PFSK-1 (cell line): ENCODE data around the gene RPL36.

Experiments used
- FOXP2 ChIP-seq: optimal IDR thresholded peaks from 2 replicates; pipeline ENCODE3; 2011; ENCODE audit warnings: borderline replicate concordance, control low read depth, inconsistent platforms; ENCODE audit not compliant: insufficient read depth; ENCODE audit errors: extremely low read length, extremely low read depth
- POLR2AphosphoS5 ChIP-seq: IDR thresholded peaks from 2 replicates; pipeline ENCODE4 v1.6.1; 2012; ENCODE audit warnings: low read depth, mild to moderate bottlenecking, control low read depth, low read length, moderate library complexity
- SIN3A ChIP-seq: IDR thresholded peaks from 2 replicates; pipeline ENCODE4 v1.6.1; 2012; ENCODE audit warnings: mild to moderate bottlenecking, low read length, moderate library complexity, borderline replicate concordance; ENCODE audit not compliant: insufficient read depth
- TAF1 ChIP-seq: IDR thresholded peaks from 2 replicates; pipeline ENCODE4 v1.6.1; 2012; ENCODE audit warnings: low read length, control low read depth, borderline replicate concordance; ENCODE audit not compliant: insufficient read depth
- TF ChIP-seq, protein P1 (sequence below), 2 experiments: IDR thresholded peaks; 2 replicates each; pipeline versions ENCODE4 v1.6.1 to v1.8.0; 2011 to 2012; ENCODE audit warnings: low read depth in 2 of 2, low read length in 2 of 2, control low read depth in 1 of 2, inconsistent platforms in 1 of 2, mild to moderate bottlenecking in 1 of 2, moderate library complexity in 1 of 2; ENCODE audit not compliant: insufficient read depth in 1 of 2

The RPL36 gene

DNA sequence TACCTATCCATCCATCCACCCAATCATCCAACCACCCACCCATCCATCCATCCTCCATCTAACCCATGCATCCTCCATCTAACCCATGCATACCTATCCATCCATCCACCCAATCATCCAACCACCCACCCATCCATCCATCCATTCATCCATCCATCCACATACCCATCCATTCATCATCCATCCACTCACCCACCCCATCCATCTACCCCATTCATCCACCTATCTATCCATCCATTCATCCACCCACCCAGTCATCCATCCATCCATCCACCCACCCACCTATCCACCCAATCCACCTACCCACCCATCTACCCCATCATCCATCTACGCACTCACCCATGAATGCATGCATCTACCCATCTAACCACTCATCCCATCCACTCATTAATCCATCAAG lies 16.3 kb upstream of the RPL36 start:
- TF ChIP-seq FOXP2: no peak

DNA sequence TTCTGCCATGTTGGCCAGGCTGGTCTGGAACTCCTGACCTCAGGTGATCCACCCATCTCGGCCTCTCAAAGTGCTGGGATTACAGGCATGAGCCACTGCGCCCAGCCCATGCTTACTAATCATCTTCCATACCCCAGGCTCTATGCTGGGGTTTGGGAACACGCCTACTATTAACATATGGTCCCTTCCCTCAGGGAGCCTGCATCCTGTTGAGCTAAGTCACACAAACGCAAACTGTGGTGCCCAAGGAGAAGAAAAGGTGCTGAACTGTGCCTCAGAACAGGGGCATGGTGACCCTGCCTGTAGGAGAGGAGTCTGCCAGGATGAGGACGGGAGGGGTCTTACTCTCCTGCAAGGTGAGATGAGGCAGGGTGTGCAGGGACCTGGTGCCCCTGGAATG lies 15.4 kb upstream of the RPL36 start:
- TF ChIP-seq SIN3A (no peak), FOXP2 (no peak), TAF1 (no peak), POLR2AphosphoS5 (no peak)
- TF ChIP-seq, protein P1, sequence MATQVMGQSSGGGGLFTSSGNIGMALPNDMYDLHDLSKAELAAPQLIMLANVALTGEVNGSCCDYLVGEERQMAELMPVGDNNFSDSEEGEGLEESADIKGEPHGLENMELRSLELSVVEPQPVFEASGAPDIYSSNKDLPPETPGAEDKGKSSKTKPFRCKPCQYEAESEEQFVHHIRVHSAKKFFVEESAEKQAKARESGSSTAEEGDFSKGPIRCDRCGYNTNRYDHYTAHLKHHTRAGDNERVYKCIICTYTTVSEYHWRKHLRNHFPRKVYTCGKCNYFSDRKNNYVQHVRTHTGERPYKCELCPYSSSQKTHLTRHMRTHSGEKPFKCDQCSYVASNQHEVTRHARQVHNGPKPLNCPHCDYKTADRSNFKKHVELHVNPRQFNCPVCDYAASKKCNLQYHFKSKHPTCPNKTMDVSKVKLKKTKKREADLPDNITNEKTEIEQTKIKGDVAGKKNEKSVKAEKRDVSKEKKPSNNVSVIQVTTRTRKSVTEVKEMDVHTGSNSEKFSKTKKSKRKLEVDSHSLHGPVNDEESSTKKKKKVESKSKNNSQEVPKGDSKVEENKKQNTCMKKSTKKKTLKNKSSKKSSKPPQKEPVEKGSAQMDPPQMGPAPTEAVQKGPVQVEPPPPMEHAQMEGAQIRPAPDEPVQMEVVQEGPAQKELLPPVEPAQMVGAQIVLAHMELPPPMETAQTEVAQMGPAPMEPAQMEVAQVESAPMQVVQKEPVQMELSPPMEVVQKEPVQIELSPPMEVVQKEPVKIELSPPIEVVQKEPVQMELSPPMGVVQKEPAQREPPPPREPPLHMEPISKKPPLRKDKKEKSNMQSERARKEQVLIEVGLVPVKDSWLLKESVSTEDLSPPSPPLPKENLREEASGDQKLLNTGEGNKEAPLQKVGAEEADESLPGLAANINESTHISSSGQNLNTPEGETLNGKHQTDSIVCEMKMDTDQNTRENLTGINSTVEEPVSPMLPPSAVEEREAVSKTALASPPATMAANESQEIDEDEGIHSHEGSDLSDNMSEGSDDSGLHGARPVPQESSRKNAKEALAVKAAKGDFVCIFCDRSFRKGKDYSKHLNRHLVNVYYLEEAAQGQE (IDR thresholded peaks at IDR 0.05; ENCODE audit: insufficient read depth in 1 of 2, low read depth in 2 of 2, low read length in 2 of 2): no peak

DNA sequence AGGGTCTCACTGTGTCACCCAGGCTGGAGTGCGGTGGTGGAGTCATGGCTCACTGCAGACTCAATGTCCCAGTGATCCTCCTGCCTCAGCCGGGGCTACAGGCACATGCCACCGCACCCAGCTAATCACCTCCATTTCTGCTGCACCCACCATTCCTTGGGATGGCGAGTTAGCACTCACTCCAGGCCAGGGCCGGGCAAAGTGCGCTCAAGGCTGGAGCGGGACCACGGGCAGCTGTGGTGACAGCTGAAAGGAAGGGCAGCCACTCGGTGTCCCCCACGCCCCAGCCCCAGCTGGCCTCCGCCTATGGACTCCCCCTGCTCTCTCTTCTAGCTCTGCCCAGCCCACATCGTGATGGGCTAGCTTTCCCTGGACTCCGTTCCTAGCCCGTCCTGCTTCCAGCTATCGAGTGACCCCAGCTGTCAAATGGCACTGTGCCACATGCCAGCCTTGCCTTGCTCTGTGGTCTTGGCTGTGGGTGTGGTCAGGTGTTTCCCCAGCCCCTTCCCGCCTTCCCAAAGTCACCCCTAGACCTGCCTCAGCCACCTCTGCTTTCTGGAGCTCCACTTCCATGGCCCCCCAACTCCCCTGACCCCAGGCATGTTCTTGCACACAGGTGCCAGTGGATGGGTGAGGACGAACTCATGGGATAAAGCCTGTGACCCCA lies 13.9 kb upstream of the RPL36 start:
- TF ChIP-seq TAF1: no peak
- no peak for TF ChIP-seq POLR2AphosphoS5
- no peak for TF ChIP-seq FOXP2
- TF ChIP-seq SIN3A: no peak
- TF ChIP-seq, protein P1 (IDR thresholded peaks at IDR 0.05; ENCODE audit: insufficient read depth in 1 of 2, low read depth in 2 of 2, low read length in 2 of 2): no peak

GRCh38 chr19:5676772-5677105 lies 13.4 kb upstream of the RPL36 start:
- TF ChIP-seq, protein P1 (IDR thresholded peaks at IDR 0.05; ENCODE audit: insufficient read depth in 1 of 2, low read depth in 2 of 2, low read length in 2 of 2): no peak
- TF ChIP-seq TAF1 (no peak), FOXP2 (no peak), POLR2AphosphoS5 (no peak; the same call in 1 of the 2 replicates), SIN3A (no peak)

- TF ChIP-seq FOXP2 (no peak), TAF1 (no peak), SIN3A (no peak), POLR2AphosphoS5 (no peak)
- TF ChIP-seq, protein P1 (IDR thresholded peaks at IDR 0.05; ENCODE audit: insufficient read depth in 1 of 2, low read depth in 2 of 2, low read length in 2 of 2): no peak
Observed at GRCh38 chr19:5677136-5677535, 13.0 kb upstream of the RPL36 start.
